ENCODE results near the gene KRT6C.
"Not testable (repeated sequence)": the region's sequence is repeated elsewhere in the genome, so short reads cannot be mapped to it uniquely, and the experiment has no call there.

Gene KRT6C

DNA sequence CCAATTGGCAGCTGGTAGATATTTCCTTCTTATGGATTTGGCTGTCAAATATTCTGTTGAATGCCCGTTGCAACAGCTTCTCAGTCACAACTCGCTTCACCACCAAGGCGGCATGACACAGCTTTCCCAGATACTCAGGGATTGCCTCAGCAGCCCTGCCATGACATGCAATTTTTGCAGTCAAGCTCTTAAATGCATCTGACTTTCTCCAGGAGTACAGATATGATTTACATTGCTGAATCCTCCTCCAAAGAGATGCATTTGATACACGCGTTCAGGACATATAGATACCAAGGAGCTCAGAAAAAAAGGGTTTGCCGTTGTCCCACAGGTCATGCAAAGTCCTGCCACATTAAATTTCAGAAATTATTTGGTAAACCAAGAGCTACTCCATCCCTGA, 40.1 kb upstream of the KRT6C start:
- no peak overlapping the region for H3K27ac ChIP-seq
- TF ChIP-seq ZFX (IDR thresholded peaks at IDR 0.05) = no peak
- TF ChIP-seq, protein P1, sequence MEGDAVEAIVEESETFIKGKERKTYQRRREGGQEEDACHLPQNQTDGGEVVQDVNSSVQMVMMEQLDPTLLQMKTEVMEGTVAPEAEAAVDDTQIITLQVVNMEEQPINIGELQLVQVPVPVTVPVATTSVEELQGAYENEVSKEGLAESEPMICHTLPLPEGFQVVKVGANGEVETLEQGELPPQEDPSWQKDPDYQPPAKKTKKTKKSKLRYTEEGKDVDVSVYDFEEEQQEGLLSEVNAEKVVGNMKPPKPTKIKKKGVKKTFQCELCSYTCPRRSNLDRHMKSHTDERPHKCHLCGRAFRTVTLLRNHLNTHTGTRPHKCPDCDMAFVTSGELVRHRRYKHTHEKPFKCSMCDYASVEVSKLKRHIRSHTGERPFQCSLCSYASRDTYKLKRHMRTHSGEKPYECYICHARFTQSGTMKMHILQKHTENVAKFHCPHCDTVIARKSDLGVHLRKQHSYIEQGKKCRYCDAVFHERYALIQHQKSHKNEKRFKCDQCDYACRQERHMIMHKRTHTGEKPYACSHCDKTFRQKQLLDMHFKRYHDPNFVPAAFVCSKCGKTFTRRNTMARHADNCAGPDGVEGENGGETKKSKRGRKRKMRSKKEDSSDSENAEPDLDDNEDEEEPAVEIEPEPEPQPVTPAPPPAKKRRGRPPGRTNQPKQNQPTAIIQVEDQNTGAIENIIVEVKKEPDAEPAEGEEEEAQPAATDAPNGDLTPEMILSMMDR (conservative IDR thresholded peaks at IDR 0.05) = no peak

DNA sequence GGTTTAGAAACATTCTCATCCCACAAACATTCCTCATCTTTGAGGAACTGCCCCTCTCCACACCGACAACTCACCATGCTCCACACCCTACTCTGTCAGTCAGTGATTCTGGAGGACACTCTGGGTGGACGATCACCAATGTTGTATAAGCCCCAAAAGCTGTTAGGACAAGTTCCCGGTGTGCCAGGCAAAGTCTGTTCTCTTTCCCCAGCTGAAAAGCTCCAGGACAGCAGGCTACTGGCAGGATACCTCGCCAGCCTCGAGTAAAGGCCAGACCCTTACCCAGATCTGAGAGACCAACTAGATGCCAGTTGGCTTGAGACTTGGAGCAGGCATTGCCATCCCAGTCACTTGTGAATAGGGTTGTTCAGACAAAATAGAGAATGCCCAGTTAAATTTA, 34.6 kb upstream of the KRT6C start:
- no peak for TF ChIP-seq ZFX (IDR thresholded peaks at IDR 0.05)
- no peak overlapping the region for H3K27ac ChIP-seq

DNA sequence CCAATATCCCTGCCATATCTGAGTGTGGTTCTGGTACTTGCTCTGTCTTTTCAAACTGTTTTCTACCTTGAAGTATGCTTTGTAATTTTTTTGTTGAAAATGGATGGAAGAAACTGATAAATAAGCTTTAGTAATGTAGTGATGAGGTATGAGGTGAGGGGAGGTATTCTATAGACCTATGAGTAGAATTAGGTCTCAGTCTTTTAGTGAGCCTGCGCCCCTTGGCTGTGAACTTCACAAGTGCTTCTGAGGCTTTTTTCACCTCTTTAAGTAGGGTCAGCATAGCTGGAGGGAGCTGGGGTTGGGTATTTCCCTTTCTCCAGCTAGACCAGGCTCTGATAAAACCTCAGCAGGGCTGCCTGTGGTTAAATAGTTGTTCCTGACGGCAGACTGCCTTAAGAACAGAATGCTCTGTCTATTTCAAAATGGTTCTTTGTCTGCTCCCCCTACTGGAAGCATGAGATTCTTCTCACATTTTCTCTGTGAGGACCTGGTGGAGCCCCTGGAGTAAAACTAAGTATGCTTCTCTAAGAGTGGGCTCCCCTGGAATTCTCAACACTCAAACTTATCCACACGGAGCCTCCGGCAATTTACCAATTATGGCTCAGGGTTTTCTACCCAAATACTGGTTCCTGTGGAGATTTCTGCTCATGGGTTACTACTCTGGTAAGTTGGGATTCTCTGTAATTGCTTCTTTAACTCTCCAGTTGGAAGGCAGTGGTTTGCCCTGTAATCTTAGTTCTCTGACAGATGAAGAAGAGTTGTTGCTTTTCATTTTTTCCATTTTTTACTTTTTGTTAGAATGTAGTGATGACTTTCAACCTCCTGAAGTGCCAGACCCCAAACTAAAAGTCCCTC, 33.5 kb upstream of the KRT6C start:
- H3K27ac ChIP-seq = no peak overlapping the region
- TF ChIP-seq ZFX (IDR thresholded peaks at IDR 0.05) = no peak
- TF ChIP-seq, protein P1 (conservative IDR thresholded peaks at IDR 0.05) = peak; percentile 77

DNA sequence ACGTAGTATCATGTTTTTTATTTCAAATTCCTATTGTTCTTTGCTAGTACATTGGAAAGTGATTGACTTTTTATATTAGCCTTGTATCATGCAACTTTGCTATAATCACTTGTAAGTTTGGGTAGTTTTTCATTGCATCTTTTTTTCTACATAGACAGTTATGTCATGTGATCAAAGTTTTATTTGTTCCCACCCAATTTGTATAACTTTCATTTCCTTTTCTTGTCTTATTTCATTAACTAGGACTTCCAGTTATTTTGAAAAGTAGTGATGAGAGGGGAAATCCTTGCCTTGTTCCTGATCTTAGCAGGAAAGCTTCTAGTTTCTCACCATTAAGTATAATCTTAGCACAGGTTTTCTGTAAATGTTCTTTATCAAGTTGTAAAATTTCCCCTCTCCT, 29.3 kb upstream of the KRT6C start:
- TF ChIP-seq, protein P1 (conservative IDR thresholded peaks at IDR 0.05) = no peak
- no peak for TF ChIP-seq ZFX (IDR thresholded peaks at IDR 0.05)
- no peak overlapping the region for H3K27ac ChIP-seq

DNA sequence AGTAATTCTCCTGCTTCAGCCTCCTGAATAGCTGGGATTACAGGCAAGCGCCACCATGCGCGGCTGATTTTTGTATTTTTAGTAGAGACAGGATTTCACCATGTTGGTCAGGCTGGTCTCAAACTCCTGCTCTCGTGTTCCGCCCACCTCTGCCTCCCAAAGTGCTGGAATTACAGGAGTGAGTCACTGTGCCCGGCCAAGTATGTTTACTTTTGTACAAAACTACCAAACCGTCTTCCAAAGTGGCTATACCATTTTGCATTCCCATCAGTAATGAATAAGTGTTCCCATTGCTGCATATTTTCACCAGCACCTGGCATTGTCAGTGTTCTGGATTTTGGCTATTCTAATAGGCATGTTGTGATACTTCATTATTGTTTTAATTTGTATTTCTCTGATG, 27.9 kb upstream of the KRT6C start:
- TF ChIP-seq, protein P1 (conservative IDR thresholded peaks at IDR 0.05) = no peak
- TF ChIP-seq ZFX (IDR thresholded peaks at IDR 0.05) = no peak
- no peak overlapping the region for H3K27ac ChIP-seq

DNA sequence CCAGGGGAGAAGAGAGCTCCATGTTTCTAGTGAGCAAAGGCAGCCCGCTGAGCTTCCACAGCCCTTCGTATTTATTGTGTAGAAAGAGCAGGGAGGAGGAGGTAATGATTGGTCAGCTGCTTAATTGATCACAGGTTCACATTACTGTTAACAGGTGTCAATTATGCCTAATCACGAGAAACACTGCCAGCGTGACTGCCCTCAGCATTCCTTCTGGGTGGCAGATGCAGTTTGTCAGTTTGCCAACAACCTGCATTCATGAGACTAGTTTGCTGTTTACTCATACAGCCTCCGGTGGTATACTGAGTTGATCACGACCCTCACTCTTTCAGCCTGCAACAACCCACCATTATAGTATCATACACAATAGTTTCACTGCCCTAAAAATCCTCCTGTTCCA, 27.0 kb upstream of the KRT6C start:
- not testable (repeated sequence) for H3K27ac ChIP-seq

DNA sequence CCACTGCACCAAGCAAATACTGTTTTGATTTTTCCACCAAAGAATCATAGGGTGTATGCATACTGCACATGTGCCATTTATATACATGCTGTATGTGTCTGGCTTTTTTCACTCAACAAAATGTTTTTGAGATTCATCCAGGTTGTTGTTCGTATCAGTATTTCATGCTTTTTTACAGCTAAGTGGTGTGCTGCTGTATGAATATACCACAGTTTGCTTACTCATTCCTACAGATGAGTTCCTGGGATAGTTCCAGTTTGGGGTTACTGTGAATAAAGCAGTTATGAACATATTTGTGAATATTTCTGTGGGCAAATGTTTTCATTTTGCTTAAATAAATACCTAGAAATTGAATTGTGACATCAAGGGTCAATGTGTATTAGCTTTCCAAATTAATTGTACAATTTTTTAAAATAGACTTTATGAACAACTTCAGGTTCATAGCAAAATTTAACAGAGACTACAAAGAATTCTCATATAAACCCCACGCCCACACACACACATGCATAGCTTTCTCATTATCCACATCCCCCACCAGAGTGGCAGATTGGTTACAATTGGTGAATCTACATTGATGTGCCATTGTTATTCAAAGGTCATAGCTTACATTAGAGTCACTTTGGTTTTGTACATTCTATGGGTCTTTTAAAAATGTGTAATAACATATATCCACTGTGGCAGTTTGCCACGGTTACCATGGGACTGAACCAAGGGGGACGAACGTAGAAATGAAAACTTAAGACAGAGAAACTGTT, 26.4 kb upstream of the KRT6C start:
- no peak overlapping the region for H3K27ac ChIP-seq
- no peak for TF ChIP-seq ZFX (IDR thresholded peaks at IDR 0.05)
- TF ChIP-seq, protein P1 (conservative IDR thresholded peaks at IDR 0.05) = no peak

DNA sequence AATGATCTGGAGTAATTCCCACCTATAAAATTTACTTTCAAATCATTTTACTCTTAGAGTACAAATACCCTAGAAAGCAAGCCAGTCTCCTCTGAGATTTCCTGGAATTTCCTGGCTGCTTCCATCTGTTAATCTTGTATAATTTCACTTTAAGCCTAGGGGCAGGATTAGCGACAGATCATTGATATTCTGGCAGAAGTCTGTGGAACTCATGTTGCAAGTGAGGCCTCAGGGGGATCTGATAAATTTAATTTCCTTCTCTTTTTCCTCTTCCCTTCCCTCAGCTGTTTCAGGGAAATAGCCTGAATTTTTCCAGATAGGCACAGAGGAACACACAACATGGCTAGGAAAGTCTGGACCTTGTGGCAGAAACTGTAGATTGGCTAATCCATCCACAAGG, 25.3 kb upstream of the KRT6C start:
- no peak for TF ChIP-seq ZFX (IDR thresholded peaks at IDR 0.05)
- TF ChIP-seq, protein P1 (conservative IDR thresholded peaks at IDR 0.05) = no peak
- H3K27ac ChIP-seq = no peak overlapping the region

All from C4-2B (cell line).